B cell (primary cell): ENCODE results near the gene ARHGEF7. TPM values are rescaled to one million over a fixed set of nuclear protein-coding genes. Genes with fewer than 3 reads are reported as not detected.

Experiments
- ATAC-seq: fragments of 200-7000 bp; cut with Tn5 transposase; one replicate; pipeline ENCODE4 v1.10.0; 2021; ENCODE audit warnings: low read depth, mild to moderate bottlenecking, moderate number of reproducible peaks, moderate library complexity
- CTCF ChIA-PET: fragments of 350-600 bp; sonication (Branson Sonifier 250); formaldehyde crosslinking; loops from one replicate; lab custom pipeline; 2021; ENCODE audit warnings: antibody characterized with exemption, inconsistent platforms; lab: Charles Lee
- POLR2A ChIA-PET: fragments of 350-600 bp; sonication (Branson Sonifier 250); formaldehyde crosslinking; loops from one replicate; lab custom pipeline; 2021; ENCODE audit warnings: antibody characterized with exemption; lab: Charles Lee
- DNase-seq: peaks from one replicate; pipeline ENCODE4 v3.0.0; 2013
- H2AFZ ChIP-seq: 2 replicates; pipeline ENCODE4 v1.6.1; 2012; ENCODE audit warnings: mild to moderate bottlenecking, low read depth, low read length; ENCODE audit not compliant: insufficient read depth, poor library complexity, severe bottlenecking
- H3K27ac ChIP-seq, 2 donors: 1 replicate in 1 of 2; 2 replicates in 1 of 2; pipeline ENCODE4 v1.5.1; 2012 to 2013; ENCODE audit warnings: low read length in 2 of 2, mild to moderate bottlenecking in 2 of 2, moderate library complexity in 1 of 2
- H3K27me3 ChIP-seq, 4 experiments: fragments of 200-600 bp in 1 of 4; sonication (generic) in 1 of 4; replicated peaks in 1 of 4; 1 replicate in 2 of 4; 2 replicates in 2 of 4; pipeline versions ENCODE4 v1.6.1 to v1.7.0; 2013 to 2016; ENCODE audit warnings: low read length in 3 of 4, mild to moderate bottlenecking in 2 of 4, mixed read lengths in 1 of 4, moderate library complexity in 1 of 4; ENCODE audit not compliant: insufficient read depth in 4 of 4, control insufficient read depth in 3 of 4; ENCODE audit errors: control extremely low read depth in 1 of 4
- H3K36me3 ChIP-seq, 2 experiments: replicated peaks in 1 of 2; 1 replicate in 1 of 2; 2 replicates in 1 of 2; pipeline versions ENCODE4 v1.6.1 to v1.7.1; 2013; ENCODE audit warnings: low read length in 1 of 2; ENCODE audit not compliant: insufficient read depth in 2 of 2, control insufficient read depth in 1 of 2; ENCODE audit errors: control extremely low read depth in 1 of 2, extremely low read depth in 1 of 2
- H3K4me1 ChIP-seq, 2 donors: fragments of 200-600 bp in 1 of 2; sonication (generic) in 1 of 2; 1 replicate in 1 of 2; 2 replicates in 1 of 2; pipeline versions ENCODE4 v1.5.1 to v1.6.1; 2013 to 2017; ENCODE audit warnings: low read length in 2 of 2; ENCODE audit not compliant: control insufficient read depth in 2 of 2, insufficient read depth in 2 of 2
- H3K4me2 ChIP-seq: replicated peaks from 2 replicates; pipeline ENCODE3; 2012; ENCODE audit warnings: mild to moderate bottlenecking, low read depth, low read length; ENCODE audit not compliant: poor library complexity, severe bottlenecking
- H3K4me3 ChIP-seq, 5 experiments: fragments of 200-600 bp in 1 of 5; sonication (generic) in 1 of 5; 1 replicate in 3 of 5; 2 replicates in 2 of 5; pipeline versions ENCODE4 v1.5.1 to v1.7.0; 2011 to 2016; ENCODE audit warnings: low read length in 4 of 5, mild to moderate bottlenecking in 4 of 5, low read depth in 2 of 5, control low read depth in 1 of 5, moderate library complexity in 1 of 5; ENCODE audit not compliant: insufficient read depth in 1 of 5; ENCODE audit errors: control extremely low read depth in 1 of 5, extremely low read depth in 1 of 5
- H3K79me2 ChIP-seq: fragments of 200-600 bp; sonication (generic); one replicate; pipeline ENCODE4 v1.6.0; 2016; ENCODE audit warnings: low read length; ENCODE audit not compliant: control insufficient read depth, insufficient read depth
- H3K9ac ChIP-seq: fragments of 200-600 bp; sonication (generic); 2 replicates; pipeline ENCODE4 v1.6.1; 2017; ENCODE audit warnings: mild to moderate bottlenecking, low read length, moderate library complexity
- H3K9me3 ChIP-seq, 3 donors: one replicate each; pipeline versions ENCODE4 v1.6.1 to v1.7.1; 2013; ENCODE audit warnings: low read length in 2 of 3; ENCODE audit not compliant: control insufficient read depth in 2 of 3, insufficient read depth in 1 of 3; ENCODE audit errors: control extremely low read depth in 1 of 3
- H4K20me1 ChIP-seq: 2 replicates; pipeline ENCODE4 v1.6.0; 2012; ENCODE audit warnings: mild to moderate bottlenecking, low read length; ENCODE audit not compliant: insufficient read depth, control insufficient read depth, poor library complexity, severe bottlenecking
- H3K27ac Mint-ChIP-seq: one replicate; pipeline ENCODE4 v1.8.0; 2021; ENCODE audit warnings: mixed read lengths
- H3K27me3 Mint-ChIP-seq: one replicate; pipeline ENCODE4 v1.8.0; 2021; ENCODE audit warnings: mixed read lengths
- H3K4me1 Mint-ChIP-seq: one replicate; pipeline ENCODE4 v1.8.0; 2021; ENCODE audit warnings: mixed read lengths
- H3K4me3 Mint-ChIP-seq: one replicate; pipeline ENCODE4 v1.8.0; 2021; ENCODE audit warnings: mixed read lengths
- H3K9me3 Mint-ChIP-seq: one replicate; pipeline ENCODE4 v1.8.0; 2022; ENCODE audit warnings: mixed read lengths; ENCODE audit not compliant: insufficient read depth
- EZH2 ChIP-seq: IDR thresholded peaks from 2 replicates; pipeline ENCODE4 v1.6.1; 2012; ENCODE audit warnings: borderline replicate concordance, low read depth, mild to moderate bottlenecking, moderate library complexity, low read length; ENCODE audit not compliant: insufficient read depth, poor library complexity, severe bottlenecking
- WGBS: methylation state at CpG from one replicate; pipeline ENCODE4 v1.1.5; 2013; ENCODE audit warnings: missing lambda C conversion rate; ENCODE audit not compliant: insufficient coverage; 5-methylcytosine and 5-hydroxymethylcytosine counted together
- intact Hi-C: fragments of 100-400 bp; cut with micrococcal nuclease; formaldehyde crosslinking; loops from one replicate; pipeline ENCODE4 v1.10.0; 2022
- polyA plus RNA-seq: library from polyadenylated mRNA; depleted of rRNA; stranded (reverse); fragments of >200 nt; gene quantifications from 2 replicates; pipeline ENCODE4 v1.2.3, GENCODE V29; 2012
- total RNA-seq, 2 donors: library from RNA; stranded (reverse); fragments of 120-200 nt in 1 of 2; gene quantifications; 1 replicate in 1 of 2; 2 replicates in 1 of 2; pipeline versions ENCODE4 v1.2.3 to v1.2.4, GENCODE V29; 2013 to 2022
- TF ChIP-seq, protein P1 (sequence below): fragments of 200-600 bp; IDR thresholded peaks from one replicate; pipeline ENCODE4 v1.8.0; 2022; ENCODE audit warnings: antibody characterized with exemption, mild to moderate bottlenecking

The ARHGEF7 gene
- total and polyA plus RNA-seq, 2 donors (not counting 1 experiment from before 2014, with no cell fraction given): 62.3 to 125 TPM

DNA sequence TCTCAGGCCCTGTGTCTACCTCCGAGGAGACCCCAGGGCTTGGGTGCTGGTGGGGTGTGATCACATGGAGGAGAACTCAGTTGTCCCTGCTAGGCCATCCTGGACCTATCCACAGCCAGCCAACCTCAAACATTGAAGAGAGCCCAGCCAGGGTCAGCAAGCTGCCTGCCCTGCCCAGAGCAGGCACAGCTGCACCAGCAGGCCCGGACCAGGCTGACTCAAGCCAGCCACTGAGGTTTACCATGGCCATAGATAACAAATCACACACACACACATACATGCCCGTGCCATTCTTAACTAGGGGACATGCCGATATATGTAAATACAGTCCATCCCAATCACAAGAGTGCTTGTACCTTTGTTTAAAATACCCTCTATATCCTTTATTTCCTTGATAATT is 8.1 kb downstream of the ARHGEF7 start:
- Histone ChIP-seq H3K4me3 (no peak overlapping the region), H3K9me3 (no peaks in the 10 kb centered on the region), H3K4me2 (no peak overlapping the region), H3K27me3 (peaks cover 0 to 9% (median 2%) of the 10 kb centered on the region in 4 experiments), H4K20me1 (no peaks in the 10 kb centered on the region), H3K9ac (no peak overlapping the region), H3K4me1 (no peaks in the 10 kb centered on the region), H3K27ac (no peak overlapping the region), H3K36me3 (no peaks in the 10 kb centered on the region), H3K79me2 (no peaks in the 10 kb centered on the region), H2AFZ (no peak overlapping the region)
- H3K27me3 Mint-ChIP-seq: peaks cover 31% of the 10 kb centered on the region
- no peak for ATAC-seq
- no peak for DNase-seq
- H3K9me3 Mint-ChIP-seq: no peaks in the 10 kb centered on the region
- intact Hi-C loops: no loop called here
- WGBS: 93% methylated on average over 3 of the region's 4 CpGs
- H3K4me3 Mint-ChIP-seq: no peak overlapping the region
- H3K4me1 Mint-ChIP-seq: no peaks in the 10 kb centered on the region
- ChIA-PET POLR2A (no interaction called here), CTCF (no interaction called here)
- no peak overlapping the region for H3K27ac Mint-ChIP-seq
- no peak for TF ChIP-seq EZH2
- TF ChIP-seq, protein P1, sequence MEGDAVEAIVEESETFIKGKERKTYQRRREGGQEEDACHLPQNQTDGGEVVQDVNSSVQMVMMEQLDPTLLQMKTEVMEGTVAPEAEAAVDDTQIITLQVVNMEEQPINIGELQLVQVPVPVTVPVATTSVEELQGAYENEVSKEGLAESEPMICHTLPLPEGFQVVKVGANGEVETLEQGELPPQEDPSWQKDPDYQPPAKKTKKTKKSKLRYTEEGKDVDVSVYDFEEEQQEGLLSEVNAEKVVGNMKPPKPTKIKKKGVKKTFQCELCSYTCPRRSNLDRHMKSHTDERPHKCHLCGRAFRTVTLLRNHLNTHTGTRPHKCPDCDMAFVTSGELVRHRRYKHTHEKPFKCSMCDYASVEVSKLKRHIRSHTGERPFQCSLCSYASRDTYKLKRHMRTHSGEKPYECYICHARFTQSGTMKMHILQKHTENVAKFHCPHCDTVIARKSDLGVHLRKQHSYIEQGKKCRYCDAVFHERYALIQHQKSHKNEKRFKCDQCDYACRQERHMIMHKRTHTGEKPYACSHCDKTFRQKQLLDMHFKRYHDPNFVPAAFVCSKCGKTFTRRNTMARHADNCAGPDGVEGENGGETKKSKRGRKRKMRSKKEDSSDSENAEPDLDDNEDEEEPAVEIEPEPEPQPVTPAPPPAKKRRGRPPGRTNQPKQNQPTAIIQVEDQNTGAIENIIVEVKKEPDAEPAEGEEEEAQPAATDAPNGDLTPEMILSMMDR: no peak

GRCh38 chr13:111123649-111124048 is 8.5 kb downstream of the ARHGEF7 start:
- peaks cover 27% of the 10 kb centered on the region for H3K27me3 Mint-ChIP-seq
- H3K9me3 ChIP-seq: no peaks in the 10 kb centered on the region
- H3K4me3 Mint-ChIP-seq: no peak overlapping the region
- no peaks in the 10 kb centered on the region for H3K79me2 ChIP-seq
- no peak overlapping the region for H2AFZ ChIP-seq
- WGBS: 67% methylated on average over 3 of the region's 8 CpGs
- H3K4me1 ChIP-seq: no peaks in the 10 kb centered on the region
- H3K27ac ChIP-seq: no peak overlapping the region
- CTCF ChIA-PET: no interaction called here
- no peaks in the 10 kb centered on the region for H3K4me1 Mint-ChIP-seq
- no peaks in the 10 kb centered on the region for H3K9me3 Mint-ChIP-seq
- H3K4me2 ChIP-seq: no peak overlapping the region
- intact Hi-C loops: no loop called here
- no peak overlapping the region for H3K4me3 ChIP-seq
- POLR2A ChIA-PET: no interaction called here
- DNase-seq (no peak), ATAC-seq (no peak)
- no peaks in the 10 kb centered on the region for H3K36me3 ChIP-seq
- no peak for TF ChIP-seq EZH2
- TF ChIP-seq, protein P1: no peak
- H3K27me3 ChIP-seq: peaks cover 0 to 9% (median 2%) of the 10 kb centered on the region in 4 experiments
- H4K20me1 ChIP-seq: no peaks in the 10 kb centered on the region
- no peak overlapping the region for H3K27ac Mint-ChIP-seq
- H3K9ac ChIP-seq: no peak overlapping the region
